Choroid plexus epithelial cell (primary cell): ENCODE data around the gene SETBP1.

Source experiments
- DNase-seq: peaks from one replicate; pipeline ENCODE4 v3.0.0-alpha.2; 2010; ENCODE audit warnings: low read depth
- H3K4me3 ChIP-seq: 2 replicates; pipeline ENCODE4 v1.5.1; 2011; ENCODE audit warnings: low read depth, mild to moderate bottlenecking, control low read depth, low read length, moderate library complexity
- CTCF ChIP-seq: conservative IDR thresholded peaks from 2 replicates; pipeline ENCODE4 v1.5.1; 2011; ENCODE audit warnings: low read depth, mild to moderate bottlenecking, control low read depth, inconsistent platforms, low read length, moderate library complexity

SETBP1 gene

GRCh38 chr18:44767807-44768206 lies 87.1 kb downstream of the SETBP1 start:
- TF ChIP-seq CTCF, result no peak

GRCh38 chr18:44770641-44771040 lies 90.0 kb downstream of the SETBP1 start:
- no peak for DNase-seq
- no peak for TF ChIP-seq CTCF
- no peak overlapping the region for H3K4me3 ChIP-seq

More at GRCh38 chr18:44767807-44768206, 87.1 kb downstream of the SETBP1 start:
- H3K4me3 ChIP-seq, result no peak overlapping the region
- no peak for DNase-seq

GRCh38 chr18:44771572-44771955 lies 90.9 kb downstream of the SETBP1 start:
- no peak overlapping the region for H3K4me3 ChIP-seq
- DNase-seq, result no peak
- TF ChIP-seq CTCF, result no peak

- no peak overlapping the region for H3K4me3 ChIP-seq
- DNase-seq, result peak; percentile 77
- no peak for TF ChIP-seq CTCF
Observed at GRCh38 chr18:44771956-44772917, 91.5 kb downstream of the SETBP1 start.

- no peak overlapping the region for H3K4me3 ChIP-seq
- TF ChIP-seq CTCF, result no peak
Observed at GRCh38 chr18:44773640-44774155, 93.0 kb downstream of the SETBP1 start.

GRCh38 chr18:44774191-44774590 lies 93.5 kb downstream of the SETBP1 start:
- no peak for TF ChIP-seq CTCF
- H3K4me3 ChIP-seq, result no peak overlapping the region
- no peak for DNase-seq

More at GRCh38 chr18:44773640-44774155, 93.0 kb downstream of the SETBP1 start:
- DNase-seq, result no peak
